ENCODE measurements around the gene TRAPPC2. TPM values are rescaled to one million over a fixed set of nuclear protein-coding genes. Genes with fewer than 3 reads are reported as not detected.
"Not testable (repeated sequence)": the region's sequence is repeated elsewhere in the genome, so short reads cannot be mapped to it uniquely, and the experiment has no call there.

The TRAPPC2 gene
- total RNA-seq, 4 donors from 2014 or later: 14.3 to 17.3 (median 16.0) TPM

DNA sequence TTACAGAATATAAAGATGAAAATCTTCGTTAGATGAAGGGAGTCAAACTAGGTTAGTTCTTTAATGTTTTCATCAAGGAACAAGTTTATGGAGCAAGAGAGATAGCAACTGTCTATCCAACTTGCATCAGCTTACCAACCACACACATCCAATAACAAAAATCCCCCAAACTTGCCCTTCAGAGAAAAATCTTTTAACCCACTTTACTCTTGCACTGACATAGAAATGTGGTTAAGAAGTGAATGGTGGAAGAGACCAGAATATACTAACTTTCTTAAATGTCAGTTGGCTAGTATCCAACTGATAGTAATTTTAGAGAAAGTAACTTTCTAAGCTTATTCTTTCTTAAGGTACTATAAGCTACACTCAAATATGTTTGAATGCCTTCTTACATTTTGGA is 47.2 kb downstream of the TRAPPC2 start:
- Histone ChIP-seq H3K4me3 (no peak overlapping the region), H3K27ac (no peak overlapping the region), H3K9me3 (no peaks in the 10 kb centered on the region), H3K36me3 (no peaks in the 10 kb centered on the region), H3K27me3 (no peaks in the 10 kb centered on the region), H3K4me1 (peaks cover 0 to 19% (median 5%) of the 10 kb centered on the region in 3 donors)
- WGBS, 2 donors (ENCODE audit: low coverage in 1 of 2): 75 to 83% methylated on average over 1 of the region's 1 CpG
- no peak for ATAC-seq
- TF ChIP-seq POLR2A (IDR thresholded peaks at IDR 0.05): no peak
- TF ChIP-seq, protein P1, sequence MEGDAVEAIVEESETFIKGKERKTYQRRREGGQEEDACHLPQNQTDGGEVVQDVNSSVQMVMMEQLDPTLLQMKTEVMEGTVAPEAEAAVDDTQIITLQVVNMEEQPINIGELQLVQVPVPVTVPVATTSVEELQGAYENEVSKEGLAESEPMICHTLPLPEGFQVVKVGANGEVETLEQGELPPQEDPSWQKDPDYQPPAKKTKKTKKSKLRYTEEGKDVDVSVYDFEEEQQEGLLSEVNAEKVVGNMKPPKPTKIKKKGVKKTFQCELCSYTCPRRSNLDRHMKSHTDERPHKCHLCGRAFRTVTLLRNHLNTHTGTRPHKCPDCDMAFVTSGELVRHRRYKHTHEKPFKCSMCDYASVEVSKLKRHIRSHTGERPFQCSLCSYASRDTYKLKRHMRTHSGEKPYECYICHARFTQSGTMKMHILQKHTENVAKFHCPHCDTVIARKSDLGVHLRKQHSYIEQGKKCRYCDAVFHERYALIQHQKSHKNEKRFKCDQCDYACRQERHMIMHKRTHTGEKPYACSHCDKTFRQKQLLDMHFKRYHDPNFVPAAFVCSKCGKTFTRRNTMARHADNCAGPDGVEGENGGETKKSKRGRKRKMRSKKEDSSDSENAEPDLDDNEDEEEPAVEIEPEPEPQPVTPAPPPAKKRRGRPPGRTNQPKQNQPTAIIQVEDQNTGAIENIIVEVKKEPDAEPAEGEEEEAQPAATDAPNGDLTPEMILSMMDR (IDR thresholded peaks at IDR 0.05): no peak
- TF ChIP-seq EP300 (IDR thresholded peaks at IDR 0.05): no peak
- TF ChIP-seq POLR2AphosphoS5 (IDR thresholded peaks at IDR 0.05): no peak

DNA sequence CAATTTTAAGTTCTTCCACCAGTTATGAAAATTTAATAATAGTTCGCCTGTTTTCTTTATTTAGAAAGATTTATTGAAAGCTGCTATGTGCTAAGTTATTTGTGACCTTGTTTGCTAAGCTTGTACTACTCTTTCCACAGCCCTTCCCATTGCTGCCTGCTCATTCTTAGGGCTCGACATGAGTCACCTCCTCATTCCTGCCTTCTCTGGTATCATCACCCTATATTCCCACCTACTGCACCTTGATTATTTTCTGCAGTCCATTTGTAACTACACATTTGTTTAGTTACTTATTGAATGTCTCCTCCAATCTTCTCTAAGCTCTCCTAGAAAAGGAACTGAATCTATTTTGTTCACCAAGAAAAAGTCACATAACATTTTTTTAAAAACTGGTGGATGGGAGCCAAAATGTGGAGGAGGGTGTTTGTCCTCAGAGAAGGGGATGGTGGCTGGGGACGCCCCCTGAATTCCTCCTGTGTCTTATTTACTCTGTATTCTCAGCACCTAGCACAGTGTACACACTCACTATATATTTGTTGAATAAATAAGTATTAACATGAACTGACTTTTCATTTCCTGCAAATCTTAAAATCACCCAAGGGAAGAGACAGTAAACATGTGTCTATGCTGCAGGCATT is 49.2 kb downstream of the TRAPPC2 start:
- H3K9me3 ChIP-seq: no peaks in the 10 kb centered on the region
- no peaks in the 10 kb centered on the region for H3K27me3 ChIP-seq
- no peak overlapping the region for H3K27ac ChIP-seq
- no peak overlapping the region for H3K4me3 ChIP-seq
- H3K36me3 ChIP-seq: no peaks in the 10 kb centered on the region
- TF ChIP-seq POLR2A (IDR thresholded peaks at IDR 0.05) (no peak), EP300 (IDR thresholded peaks at IDR 0.05) (no peak), POLR2AphosphoS5 (IDR thresholded peaks at IDR 0.05) (no peak)
- TF ChIP-seq, protein P1 (IDR thresholded peaks at IDR 0.05): no peak
- no peaks in the 10 kb centered on the region for H3K4me1 ChIP-seq
- no peak for ATAC-seq
- WGBS, 2 donors (ENCODE audit: low coverage in 1 of 2): 50 to 55% methylated on average over 3 of the region's 3 CpGs

DNA sequence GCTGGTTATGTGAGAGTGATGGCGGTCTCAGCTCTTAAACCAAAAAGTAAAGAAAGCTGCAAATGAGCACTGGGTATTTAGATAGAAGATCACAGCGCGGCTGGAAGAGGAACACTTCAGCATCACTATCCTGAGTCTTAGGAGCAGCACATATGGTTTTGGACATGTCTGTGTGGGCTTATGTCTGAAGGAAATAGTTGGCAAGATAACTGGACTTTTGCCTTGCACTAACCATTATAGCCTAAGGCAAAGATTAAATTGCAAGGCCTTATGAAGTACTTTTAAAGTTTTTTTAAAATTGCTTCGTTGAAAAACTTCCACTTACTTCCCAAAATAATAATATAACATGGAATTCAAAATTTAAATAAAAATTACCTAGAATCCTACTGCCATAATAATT is 50.1 kb downstream of the TRAPPC2 start:
- no peak for ATAC-seq
- Histone ChIP-seq H3K4me3 (no peak overlapping the region), H3K27ac (no peak overlapping the region), H3K4me1 (no peaks in the 10 kb centered on the region), H3K9me3 (no peaks in the 10 kb centered on the region), H3K36me3 (no peaks in the 10 kb centered on the region), H3K27me3 (no peaks in the 10 kb centered on the region)
- TF ChIP-seq, protein P1 (IDR thresholded peaks at IDR 0.05): no peak
- no peak for TF ChIP-seq EP300 (IDR thresholded peaks at IDR 0.05)
- no peak for TF ChIP-seq POLR2AphosphoS5 (IDR thresholded peaks at IDR 0.05)
- TF ChIP-seq POLR2A (IDR thresholded peaks at IDR 0.05): no peak
- WGBS, 2 donors (ENCODE audit: low coverage in 1 of 2): 83 to 90% methylated on average over 4 of the region's 4 CpGs

DNA sequence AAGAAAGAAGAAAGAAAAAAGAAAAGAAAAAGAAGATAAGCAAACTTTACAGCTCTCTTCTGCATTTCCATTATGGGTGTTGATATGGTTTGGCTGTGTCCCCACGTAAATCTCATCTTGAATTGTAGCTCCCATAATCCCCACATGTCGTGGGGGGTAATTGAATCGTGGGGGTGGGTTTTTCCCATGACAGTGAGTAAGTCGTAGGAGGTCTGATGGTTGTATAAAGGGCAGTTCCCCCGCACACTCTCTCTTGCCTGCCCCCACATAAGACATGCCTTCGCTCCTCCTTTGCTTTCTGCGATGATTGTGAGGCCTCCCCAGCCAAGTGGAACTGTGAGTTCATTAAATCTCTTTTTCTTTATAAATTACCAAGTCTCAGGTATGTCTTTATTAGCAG is 52.8 kb downstream of the TRAPPC2 start:
- ATAC-seq: no peak
- Histone ChIP-seq H3K27ac (no peak overlapping the region), H3K27me3 (no peaks in the 10 kb centered on the region), H3K36me3 (no peaks in the 10 kb centered on the region), H3K9me3 (no peaks in the 10 kb centered on the region), H3K4me1 (no peaks in the 10 kb centered on the region), H3K4me3 (no peak overlapping the region)
- TF ChIP-seq POLR2A (IDR thresholded peaks at IDR 0.05) (no peak), EP300 (IDR thresholded peaks at IDR 0.05) (no peak)
- TF ChIP-seq, protein P1 (IDR thresholded peaks at IDR 0.05): no peak
- 59 to 100% methylated on average over 4 to 7 of the region's 7 CpGs for WGBS, 2 donors (ENCODE audit: low coverage in 1 of 2)

DNA sequence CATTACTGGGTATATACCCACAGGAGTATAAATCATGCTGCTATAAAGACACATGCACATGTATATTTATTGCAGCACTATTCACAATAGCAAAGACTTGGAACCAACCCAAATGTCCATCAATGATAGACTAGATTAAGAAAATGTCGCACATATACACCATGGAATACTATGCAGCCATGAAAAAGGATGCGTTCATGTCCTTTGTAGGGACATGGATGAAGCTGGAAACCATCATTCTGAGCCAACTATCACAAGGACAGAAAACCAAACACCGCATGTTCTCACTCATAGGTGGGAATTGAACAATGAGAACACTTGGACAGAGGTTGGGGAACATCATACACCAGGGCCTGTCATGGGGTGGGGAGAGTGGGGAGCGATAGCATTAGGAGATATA is 54.7 kb downstream of the TRAPPC2 start:
- not testable (repeated sequence) for H3K9me3 ChIP-seq, H3K27me3 ChIP-seq, H3K4me3 ChIP-seq, H3K4me1 ChIP-seq, H3K27ac ChIP-seq, ATAC-seq, H3K36me3 ChIP-seq
- WGBS, 2 donors (ENCODE audit: low coverage in 1 of 2): 86 to 100% methylated on average over 1 of the region's 4 CpGs
